Natural killer cell treated with Interleukin-12 subunit alpha and Interleukin-12 subunit beta and Interleukin-15 and Interleukin-18, amount 100 ng/mL, for 72 hours (primary cell): ENCODE results near the gene FARS2. TPM values are rescaled to one million over a fixed set of nuclear protein-coding genes. Genes with fewer than 3 reads are reported as not detected.

Experiments
- ATAC-seq, 2 donors: fragments of 150-1000 bp; cut with Tn5 transposase in 1 of 2; sonication (Bioruptor Pico), chemical (Tn5 transposase) in 1 of 2; 2 replicates each; pipeline ENCODE4 v1.10.0; 2021
- DNase-seq: peaks from one replicate; pipeline ENCODE4 v3.0.0; 2022; ENCODE audit warnings: low spot score
- H3K27ac Mint-ChIP-seq, 2 donors: 1 replicate in 1 of 2; 2 replicates in 1 of 2; pipeline ENCODE4 v1.8.0; 2022; ENCODE audit warnings: mixed read lengths in 2 of 2, mild to moderate bottlenecking in 1 of 2, moderate library complexity in 1 of 2
- H3K27me3 Mint-ChIP-seq, 2 donors: 1 replicate in 1 of 2; 2 replicates in 1 of 2; pipeline ENCODE4 v1.8.0; 2022; ENCODE audit warnings: mixed read lengths in 2 of 2
- H3K36me3 Mint-ChIP-seq: one replicate; pipeline ENCODE4 v1.8.0; 2022; ENCODE audit warnings: mixed read lengths
- H3K4me1 Mint-ChIP-seq, 2 donors: 1 replicate in 1 of 2; 2 replicates in 1 of 2; pipeline ENCODE4 v1.8.0; 2022; ENCODE audit warnings: low read depth in 2 of 2, mixed read lengths in 2 of 2, mild to moderate bottlenecking in 1 of 2
- H3K4me3 Mint-ChIP-seq: one replicate; pipeline ENCODE4 v1.8.0; 2022; ENCODE audit warnings: mixed read lengths
- H3K9me3 Mint-ChIP-seq: 2 replicates; pipeline ENCODE4 v1.8.0; 2022; ENCODE audit warnings: mixed read lengths
- total RNA-seq, 2 donors: library from RNA; stranded (reverse); gene quantifications; one replicate each; pipeline ENCODE4 v1.2.3, GENCODE V29; 2022

The FARS2 gene
- total RNA-seq, 2 donors from 2014 or later, result 20.4 to 41.7 TPM

DNA sequence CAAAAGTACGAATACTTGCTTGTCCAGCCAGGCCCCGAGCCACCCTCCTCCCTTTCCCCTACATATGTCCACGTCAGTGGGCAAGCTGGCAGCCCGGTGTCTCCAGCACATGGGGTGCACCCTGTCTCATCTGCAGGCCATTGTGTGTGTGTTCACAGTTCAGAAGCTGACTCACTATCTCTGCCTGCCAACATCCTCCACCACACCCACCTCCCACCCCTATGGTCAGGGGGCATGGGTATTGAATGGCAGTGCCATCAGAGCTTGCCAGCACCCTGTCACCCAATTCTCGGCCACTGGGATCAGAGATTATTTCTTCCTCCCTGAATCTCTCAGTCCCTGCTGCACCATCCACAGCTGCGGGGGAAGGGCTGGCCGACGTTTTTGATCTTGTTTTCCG, 195.7 kb downstream of the FARS2 start:
- no peaks in the 10 kb centered on the region for H3K36me3 Mint-ChIP-seq
- no peaks in the 10 kb centered on the region for H3K27me3 Mint-ChIP-seq
- no peak overlapping the region for H3K4me3 Mint-ChIP-seq
- DNase-seq (no peak), ATAC-seq (no peak)
- no peak overlapping the region for H3K27ac Mint-ChIP-seq
- peaks cover 3% of the 10 kb centered on the region in 2 donors for H3K4me1 Mint-ChIP-seq
- H3K9me3 Mint-ChIP-seq, result no peaks in the 10 kb centered on the region

- DNase-seq, result no peak
- no peak for ATAC-seq
- Mint-ChIP-seq H3K27me3 (no peaks in the 10 kb centered on the region), H3K27ac (no peak overlapping the region), H3K4me1 (peaks cover 3% of the 10 kb centered on the region in 2 donors), H3K36me3 (no peaks in the 10 kb centered on the region), H3K4me3 (no peak overlapping the region), H3K9me3 (no peaks in the 10 kb centered on the region)
These were observed 196.8 kb downstream of the FARS2 start for GRCh38 chr6:5457983-5458683.

- no peak for DNase-seq
- Mint-ChIP-seq H3K27me3 (no peaks in the 10 kb centered on the region), H3K9me3 (no peaks in the 10 kb centered on the region)
These were observed 198.0 kb downstream of the FARS2 start for GRCh38 chr6:5459346-5459745.

DNA sequence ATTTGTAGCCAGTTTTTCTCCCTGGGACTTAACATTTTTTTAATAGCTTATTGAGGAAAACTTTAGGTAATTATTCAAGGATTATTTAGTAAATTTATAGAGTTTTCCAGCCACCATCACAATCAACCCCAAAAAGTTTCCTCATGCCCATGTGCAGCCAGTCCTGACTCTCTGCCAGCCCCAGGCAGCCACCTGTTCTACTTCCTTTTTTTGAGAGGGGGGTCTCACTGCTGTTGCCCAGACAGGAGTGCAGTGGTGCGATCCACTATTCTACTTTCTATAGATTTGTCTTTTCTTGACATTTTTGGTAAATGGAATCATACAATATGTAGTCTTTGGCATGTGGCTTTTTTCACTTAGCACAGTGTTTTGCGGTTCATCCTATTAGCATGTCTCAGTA, 200.1 kb downstream of the FARS2 start:
- no peaks in the 10 kb centered on the region for H3K27me3 Mint-ChIP-seq
- ATAC-seq (no peak), DNase-seq (no peak)
- H3K4me3 Mint-ChIP-seq, result no peak overlapping the region
- H3K36me3 Mint-ChIP-seq, result no peaks in the 10 kb centered on the region
- no peaks in the 10 kb centered on the region for H3K9me3 Mint-ChIP-seq
- H3K27ac Mint-ChIP-seq, result no peak overlapping the region
- peaks cover 3 to 5% of the 10 kb centered on the region in 2 donors for H3K4me1 Mint-ChIP-seq

More at GRCh38 chr6:5459346-5459745, 198.0 kb downstream of the FARS2 start:
- no peak overlapping the region for H3K4me3 Mint-ChIP-seq
- no peak for ATAC-seq
- H3K27ac Mint-ChIP-seq, result no peak overlapping the region
- no peaks in the 10 kb centered on the region for H3K36me3 Mint-ChIP-seq
- H3K4me1 Mint-ChIP-seq, result peaks cover 0 to 3% of the 10 kb centered on the region in 2 donors

DNA sequence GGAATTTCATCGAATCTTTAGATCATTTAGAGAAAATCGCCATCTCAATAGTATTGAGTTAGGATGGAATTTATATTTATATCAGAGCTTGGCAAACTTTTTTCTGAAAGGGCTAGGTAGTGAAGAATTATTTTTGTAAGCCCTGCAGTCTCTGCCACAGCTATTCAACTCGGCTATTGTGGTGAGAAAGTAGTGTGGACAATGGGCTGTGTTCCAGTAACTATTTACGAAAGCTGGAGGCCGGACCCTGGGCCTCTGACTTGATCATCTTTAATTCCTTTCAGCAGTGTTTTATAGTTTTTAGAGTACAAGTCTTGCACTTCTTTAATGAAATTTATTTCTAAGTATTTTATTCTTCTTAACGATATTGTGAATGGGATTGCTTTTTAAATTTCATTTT, 201.5 kb downstream of the FARS2 start:
- Mint-ChIP-seq H3K27ac (no peak overlapping the region), H3K27me3 (no peaks in the 10 kb centered on the region), H3K4me1 (peaks cover 3 to 5% of the 10 kb centered on the region in 2 donors), H3K4me3 (no peak overlapping the region), H3K9me3 (no peaks in the 10 kb centered on the region), H3K36me3 (no peaks in the 10 kb centered on the region)
- ATAC-seq, result no peak
- DNase-seq, result no peak

- Mint-ChIP-seq H3K27me3 (no peaks in the 10 kb centered on the region), H3K36me3 (no peaks in the 10 kb centered on the region), H3K4me3 (no peak overlapping the region), H3K4me1 (peaks cover 3 to 5% of the 10 kb centered on the region in 2 donors), H3K9me3 (no peaks in the 10 kb centered on the region), H3K27ac (no peak overlapping the region)
- no peak for ATAC-seq
- DNase-seq, result no peak
These were observed 202.4 kb downstream of the FARS2 start for GRCh38 chr6:5463690-5464089.

DNA sequence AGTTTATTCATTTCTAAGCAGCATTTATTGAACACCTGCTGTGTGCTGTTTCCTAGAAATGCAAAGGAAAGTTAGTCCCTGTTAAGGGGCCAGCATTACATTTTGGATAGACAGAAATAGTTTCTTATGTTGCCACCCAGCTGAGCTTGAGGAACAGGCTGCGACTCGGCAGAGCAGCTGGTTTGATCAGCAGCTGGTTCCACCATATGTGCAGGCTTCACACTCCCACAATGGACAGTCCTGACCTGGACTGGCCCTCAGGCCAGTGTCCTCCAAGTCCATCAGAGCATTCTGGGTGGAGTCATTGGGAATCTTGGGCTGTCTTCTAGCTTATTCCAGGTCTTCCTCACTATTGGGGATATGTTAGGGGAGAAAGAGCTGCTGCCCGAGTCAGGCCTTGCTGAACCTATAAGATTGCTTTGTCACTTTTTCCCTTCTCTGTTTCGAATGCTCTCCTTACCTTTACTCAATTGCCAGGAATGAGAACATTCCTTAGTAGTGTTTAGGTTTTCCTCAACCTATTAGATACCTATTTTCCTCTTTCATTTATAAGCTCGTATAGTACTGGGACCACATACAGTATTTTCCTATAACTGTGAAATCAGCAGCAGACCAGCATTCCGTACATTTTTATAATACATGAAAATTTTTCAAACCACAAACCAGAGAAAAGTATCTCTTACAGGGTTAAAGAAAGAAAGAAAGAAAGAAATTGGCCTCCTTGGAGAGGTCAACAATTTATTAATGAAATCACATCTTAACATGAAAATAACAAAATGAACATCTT, 203.0 kb downstream of the FARS2 start:
- H3K4me3 Mint-ChIP-seq, result no peak overlapping the region
- no peaks in the 10 kb centered on the region for H3K27me3 Mint-ChIP-seq
- peaks cover 3 to 5% of the 10 kb centered on the region in 2 donors for H3K4me1 Mint-ChIP-seq
- no peak for DNase-seq
- H3K9me3 Mint-ChIP-seq, result no peaks in the 10 kb centered on the region
- H3K27ac Mint-ChIP-seq, result no peak overlapping the region
- no peaks in the 10 kb centered on the region for H3K36me3 Mint-ChIP-seq
- no peak for ATAC-seq

DNA sequence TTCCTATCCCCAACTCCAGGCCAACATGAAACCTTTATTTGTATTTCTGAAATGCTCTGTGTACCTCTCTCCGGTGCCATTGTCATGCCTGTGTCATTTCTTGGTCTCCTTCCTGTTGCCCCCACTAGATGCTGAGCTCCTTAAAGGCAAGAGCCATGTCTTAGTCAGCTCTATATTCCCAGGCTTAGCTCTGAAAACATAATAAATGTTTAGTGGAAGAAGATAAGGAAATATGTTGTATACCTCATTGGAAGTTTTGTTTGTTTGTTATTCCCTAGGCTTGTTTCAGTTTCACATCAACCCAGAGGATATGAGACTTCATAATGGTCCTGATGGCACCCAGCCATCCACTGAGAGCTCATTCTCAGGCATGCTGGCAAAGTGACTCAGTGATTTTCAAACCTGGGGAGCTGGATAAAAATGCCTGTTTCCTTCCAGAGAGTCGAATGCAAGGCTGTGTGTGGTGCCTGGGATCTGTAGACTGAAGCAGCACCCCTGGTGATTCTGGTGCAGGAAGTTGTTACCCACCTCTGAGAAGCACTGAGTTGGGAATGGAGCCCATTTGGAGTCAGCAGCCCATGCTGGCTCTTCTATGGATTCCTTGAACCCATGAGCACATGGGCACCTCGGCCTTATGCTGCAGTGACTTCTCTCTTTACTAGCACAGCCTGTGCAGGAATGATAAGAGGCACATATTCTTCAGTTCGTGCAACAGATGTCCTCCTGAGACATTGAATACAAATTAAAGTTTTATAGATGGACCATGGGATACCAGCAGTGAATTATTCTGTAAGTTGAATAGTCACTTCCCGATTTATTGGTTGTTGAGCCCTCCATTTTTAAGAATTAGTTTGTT, 205.2 kb downstream of the FARS2 start:
- peaks cover 0 to 5% of the 10 kb centered on the region in 2 donors for H3K4me1 Mint-ChIP-seq
- DNase-seq, result no peak
- no peak overlapping the region for H3K27ac Mint-ChIP-seq
- no peaks in the 10 kb centered on the region for H3K27me3 Mint-ChIP-seq
- no peaks in the 10 kb centered on the region for H3K9me3 Mint-ChIP-seq
- H3K4me3 Mint-ChIP-seq, result no peak overlapping the region
- H3K36me3 Mint-ChIP-seq, result no peaks in the 10 kb centered on the region
- ATAC-seq, result no peak

DNA sequence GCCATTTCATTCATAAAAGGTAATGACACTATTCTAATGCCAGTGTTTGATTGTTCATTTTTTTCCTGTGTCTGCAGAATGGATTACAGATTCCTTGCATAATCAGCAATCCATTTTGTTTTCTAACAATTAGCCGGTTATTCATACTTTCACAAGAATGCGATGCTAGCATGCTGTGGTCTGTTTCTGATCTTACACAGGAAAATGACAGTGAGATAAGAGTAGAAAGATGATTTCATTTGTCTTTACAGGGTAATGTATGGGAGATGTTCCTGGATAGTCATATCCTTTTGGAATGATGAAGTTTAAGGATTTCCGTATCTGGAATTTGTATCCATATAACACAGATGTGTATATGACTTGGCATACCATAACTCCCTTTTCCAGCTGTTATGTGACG, 207.3 kb downstream of the FARS2 start:
- ATAC-seq (no peak), DNase-seq (no peak)
- H3K4me3 Mint-ChIP-seq, result no peak overlapping the region
- no peaks in the 10 kb centered on the region for H3K9me3 Mint-ChIP-seq
- H3K36me3 Mint-ChIP-seq, result no peaks in the 10 kb centered on the region
- no peaks in the 10 kb centered on the region for H3K27me3 Mint-ChIP-seq
- H3K27ac Mint-ChIP-seq, result no peak overlapping the region
- H3K4me1 Mint-ChIP-seq, result peaks cover 0 to 5% of the 10 kb centered on the region in 2 donors

- no peak for ATAC-seq
- H3K9me3 Mint-ChIP-seq, result no peaks in the 10 kb centered on the region
- no peak for DNase-seq
- no peaks in the 10 kb centered on the region for H3K36me3 Mint-ChIP-seq
- H3K27me3 Mint-ChIP-seq, result no peaks in the 10 kb centered on the region
- no peak overlapping the region for H3K27ac Mint-ChIP-seq
- H3K4me1 Mint-ChIP-seq, result peaks cover 0 to 5% of the 10 kb centered on the region in 2 donors
- no peak overlapping the region for H3K4me3 Mint-ChIP-seq
These were observed 208.0 kb downstream of the FARS2 start for GRCh38 chr6:5469101-5469846.

- peak in 1 of 2 donors; percentile 68 for ATAC-seq
- H3K27ac Mint-ChIP-seq, result no peak overlapping the region
- H3K4me3 Mint-ChIP-seq, result no peak overlapping the region
- peak; percentile 70 for DNase-seq
- no peaks in the 10 kb centered on the region for H3K27me3 Mint-ChIP-seq
- peaks cover 3 to 6% of the 10 kb centered on the region in 2 donors for H3K4me1 Mint-ChIP-seq
- H3K9me3 Mint-ChIP-seq, result no peaks in the 10 kb centered on the region
- no peaks in the 10 kb centered on the region for H3K36me3 Mint-ChIP-seq
These were observed 209.7 kb downstream of the FARS2 start for GRCh38 chr6:5471044-5471443.

DNA sequence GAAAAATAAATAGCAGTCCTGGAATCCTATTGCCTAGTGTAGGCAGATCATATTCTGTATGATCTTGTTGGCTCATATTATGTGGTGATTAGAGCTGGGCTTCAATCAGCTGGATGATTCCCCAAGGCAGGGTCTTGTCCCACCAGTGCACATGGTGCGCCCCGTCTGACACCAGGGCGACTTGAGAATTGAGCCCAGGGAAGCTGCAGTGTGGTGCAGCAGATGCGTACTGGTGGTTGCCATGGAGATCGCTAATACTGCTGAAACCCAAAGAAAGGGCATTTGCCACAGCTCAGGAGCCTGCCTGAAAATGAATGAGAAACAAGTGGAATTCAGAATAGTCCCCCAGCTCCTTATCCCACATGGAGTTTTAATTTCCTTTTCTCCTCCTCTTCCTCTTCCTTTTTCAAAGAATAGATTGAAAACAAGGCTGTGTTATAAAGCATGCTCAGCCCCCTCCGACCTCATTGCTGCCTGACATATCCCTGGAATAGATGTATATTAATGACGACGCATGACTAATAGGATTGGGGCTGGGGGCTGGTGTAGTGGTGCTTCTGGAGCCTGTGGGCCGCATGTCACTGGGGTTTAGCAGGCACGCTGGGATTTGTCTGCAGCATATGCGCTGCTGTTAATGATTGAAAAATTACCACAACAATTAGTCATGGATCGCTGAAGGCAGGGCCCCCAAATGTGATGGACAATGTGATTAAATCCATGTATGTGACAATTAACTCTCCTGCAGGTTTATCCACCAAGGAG, 210.5 kb downstream of the FARS2 start:
- Mint-ChIP-seq H3K4me3 (no peak overlapping the region), H3K9me3 (no peaks in the 10 kb centered on the region), H3K4me1 (peaks cover 3 to 7% of the 10 kb centered on the region in 2 donors), H3K36me3 (no peaks in the 10 kb centered on the region), H3K27me3 (no peaks in the 10 kb centered on the region), H3K27ac (no peak overlapping the region)
- DNase-seq (no peak), ATAC-seq (no peak)

DNA sequence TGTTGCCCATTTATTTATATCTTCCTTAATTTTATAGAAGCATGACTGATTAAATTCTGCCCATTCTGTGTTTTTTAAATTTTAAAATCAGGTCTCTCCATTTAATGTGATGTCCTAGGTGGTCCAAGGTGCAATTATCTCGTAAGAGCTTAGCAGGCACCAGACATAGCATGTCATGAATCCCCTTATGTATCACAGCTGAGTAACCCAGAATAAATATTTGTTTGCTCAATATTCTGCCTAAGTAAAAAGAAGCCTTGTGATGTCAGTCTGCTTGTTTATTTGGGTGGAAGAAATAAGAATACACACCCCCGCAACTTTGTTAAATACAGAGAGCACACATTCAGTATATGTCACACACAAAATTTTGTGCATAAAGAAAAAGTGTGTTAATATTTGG, 211.3 kb downstream of the FARS2 start:
- Mint-ChIP-seq H3K27ac (no peak overlapping the region), H3K9me3 (no peaks in the 10 kb centered on the region), H3K4me3 (no peak overlapping the region), H3K27me3 (no peaks in the 10 kb centered on the region), H3K4me1 (peaks cover 3 to 7% of the 10 kb centered on the region in 2 donors), H3K36me3 (no peaks in the 10 kb centered on the region)
- ATAC-seq, result no peak
- DNase-seq, result no peak
